Astrocyte (in vitro differentiated cells and primary cell): Measurements from ENCODE around the gene DSTN. TPM values are rescaled to one million over a fixed set of nuclear protein-coding genes. Genes with fewer than 3 reads are reported as not detected.

Experiments used
- DNase-seq: peaks from one replicate; pipeline ENCODE4 v3.0.0-alpha.2; 2010; ENCODE audit warnings: low read depth
- FAIRE-seq: peaks from 2 replicates; lab custom pipeline; 2011; peaks lifted over from hg19 to GRCh38; lab: Jason Lieb, UNC
- H2AFZ ChIP-seq: 2 replicates; pipeline ENCODE4 v1.6.0; 2012; ENCODE audit warnings: low read depth, low read length, inconsistent platforms
- H3K27ac ChIP-seq: 2 replicates; pipeline ENCODE4 v1.5.1; 2011; ENCODE audit warnings: low read depth, low read length, inconsistent platforms
- H3K27me3 ChIP-seq: 2 replicates; pipeline ENCODE4 v1.6.0; 2011; ENCODE audit warnings: low read length, inconsistent platforms; ENCODE audit not compliant: insufficient read depth
- H3K36me3 ChIP-seq: 2 replicates; pipeline ENCODE4 v1.5.1; 2011; ENCODE audit warnings: low read length, inconsistent platforms; ENCODE audit not compliant: insufficient read depth
- H3K4me1 ChIP-seq: 2 replicates; pipeline ENCODE4 v1.5.1; 2011; ENCODE audit warnings: low read length, inconsistent platforms; ENCODE audit not compliant: insufficient read depth
- H3K4me2 ChIP-seq: 2 replicates; pipeline ENCODE4 v1.6.0; 2012; ENCODE audit warnings: low read length, inconsistent platforms
- H3K4me3 ChIP-seq: 2 replicates; pipeline ENCODE4 v1.5.1; 2011; ENCODE audit warnings: low read depth, mild to moderate bottlenecking, low read length, inconsistent platforms; ENCODE audit not compliant: insufficient read depth
- H3K79me2 ChIP-seq: 2 replicates; pipeline ENCODE4 v1.6.0; 2012; ENCODE audit warnings: mild to moderate bottlenecking, low read length, inconsistent platforms; ENCODE audit not compliant: insufficient read depth
- H3K9ac ChIP-seq: 2 replicates; pipeline ENCODE4 v1.6.0; 2012; ENCODE audit warnings: mild to moderate bottlenecking, low read length, inconsistent platforms
- H3K9me3 ChIP-seq: 2 replicates; pipeline ENCODE4 v1.5.1; 2012; ENCODE audit warnings: low read depth, mild to moderate bottlenecking, low read length, inconsistent platforms; ENCODE audit not compliant: insufficient read depth
- H4K20me1 ChIP-seq: 2 replicates; pipeline ENCODE4 v1.6.0; 2012; ENCODE audit warnings: low read length, inconsistent platforms; ENCODE audit not compliant: insufficient read depth
- H3K27ac Mint-ChIP-seq: one replicate; pipeline ENCODE4 v1.8.0; 2021; ENCODE audit warnings: mild to moderate bottlenecking, mixed read lengths; ENCODE audit not compliant: unreplicated experiment
- H3K27me3 Mint-ChIP-seq: one replicate; pipeline ENCODE4 v1.8.0; 2021; ENCODE audit warnings: low read depth, mixed read lengths; ENCODE audit not compliant: unreplicated experiment
- H3K36me3 Mint-ChIP-seq: one replicate; pipeline ENCODE4 v1.8.0; 2021; ENCODE audit warnings: low read depth, mixed read lengths; ENCODE audit not compliant: unreplicated experiment
- H3K4me1 Mint-ChIP-seq: one replicate; pipeline ENCODE4 v1.8.0; 2021; ENCODE audit warnings: low read depth, mixed read lengths; ENCODE audit not compliant: unreplicated experiment
- H3K4me3 Mint-ChIP-seq: one replicate; pipeline ENCODE4 v1.8.0; 2021; ENCODE audit warnings: mild to moderate bottlenecking, moderate library complexity, mixed read lengths; ENCODE audit not compliant: unreplicated experiment
- H3K9me3 Mint-ChIP-seq: one replicate; pipeline ENCODE4 v1.8.0; 2021; ENCODE audit warnings: mild to moderate bottlenecking, mixed read lengths; ENCODE audit not compliant: unreplicated experiment
- EZH2 ChIP-seq: IDR thresholded peaks from 2 replicates; pipeline ENCODE4 v1.6.1; 2012; ENCODE audit warnings: mild to moderate bottlenecking, low read length, inconsistent platforms; ENCODE audit not compliant: insufficient read depth
- total RNA-seq: library from RNA; stranded (reverse); gene quantifications from 2 replicates; pipeline ENCODE4 v1.2.1, GENCODE V29; 2021
- TF ChIP-seq, protein P1 (sequence below): IDR thresholded peaks from 2 replicates; pipeline ENCODE4 v1.5.1; 2011; ENCODE audit warnings: low read depth, mild to moderate bottlenecking, inconsistent platforms, low read length, moderate library complexity; ENCODE audit not compliant: insufficient read depth

DSTN gene
- total RNA-seq, 1 donor from 2014 or later, result 552 TPM

GRCh38 chr20:17640146-17640874 lies 70.4 kb downstream of the DSTN start:
- peaks cover 97% of the 10 kb centered on the region for H3K79me2 ChIP-seq
- peaks cover 20% of the 10 kb centered on the region for H3K4me1 Mint-ChIP-seq
- H3K27ac Mint-ChIP-seq, result no peak overlapping the region

GRCh38 chr20:17640875-17641378 lies 71.1 kb downstream of the DSTN start:
- TF ChIP-seq, protein P1, sequence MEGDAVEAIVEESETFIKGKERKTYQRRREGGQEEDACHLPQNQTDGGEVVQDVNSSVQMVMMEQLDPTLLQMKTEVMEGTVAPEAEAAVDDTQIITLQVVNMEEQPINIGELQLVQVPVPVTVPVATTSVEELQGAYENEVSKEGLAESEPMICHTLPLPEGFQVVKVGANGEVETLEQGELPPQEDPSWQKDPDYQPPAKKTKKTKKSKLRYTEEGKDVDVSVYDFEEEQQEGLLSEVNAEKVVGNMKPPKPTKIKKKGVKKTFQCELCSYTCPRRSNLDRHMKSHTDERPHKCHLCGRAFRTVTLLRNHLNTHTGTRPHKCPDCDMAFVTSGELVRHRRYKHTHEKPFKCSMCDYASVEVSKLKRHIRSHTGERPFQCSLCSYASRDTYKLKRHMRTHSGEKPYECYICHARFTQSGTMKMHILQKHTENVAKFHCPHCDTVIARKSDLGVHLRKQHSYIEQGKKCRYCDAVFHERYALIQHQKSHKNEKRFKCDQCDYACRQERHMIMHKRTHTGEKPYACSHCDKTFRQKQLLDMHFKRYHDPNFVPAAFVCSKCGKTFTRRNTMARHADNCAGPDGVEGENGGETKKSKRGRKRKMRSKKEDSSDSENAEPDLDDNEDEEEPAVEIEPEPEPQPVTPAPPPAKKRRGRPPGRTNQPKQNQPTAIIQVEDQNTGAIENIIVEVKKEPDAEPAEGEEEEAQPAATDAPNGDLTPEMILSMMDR, result no peak
- no peak for TF ChIP-seq EZH2
- Histone ChIP-seq H3K79me2 (peaks cover 97% of the 10 kb centered on the region), H3K4me2 (no peak overlapping the region), H3K36me3 (peaks cover 39% of the 10 kb centered on the region), H3K27ac (no peak overlapping the region), H3K27me3 (no peaks in the 10 kb centered on the region), H2AFZ (no peak overlapping the region), H3K4me1 (peaks cover 16% of the 10 kb centered on the region), H3K9ac (no peak overlapping the region), H3K4me3 (no peak overlapping the region), H4K20me1 (peaks cover 100% of the 10 kb centered on the region), H3K9me3 (no peaks in the 10 kb centered on the region)
- Mint-ChIP-seq H3K36me3 (peaks cover 9% of the 10 kb centered on the region), H3K4me1 (peaks cover 14% of the 10 kb centered on the region), H3K27ac (no peak overlapping the region), H3K4me3 (no peak overlapping the region), H3K27me3 (no peaks in the 10 kb centered on the region), H3K9me3 (no peaks in the 10 kb centered on the region)
- no peak for FAIRE-seq
- DNase-seq, result no peak

More at GRCh38 chr20:17640146-17640874, 70.4 kb downstream of the DSTN start:
- Histone ChIP-seq H3K4me2 (no peak overlapping the region), H3K27me3 (no peaks in the 10 kb centered on the region), H3K9ac (no peak overlapping the region), H3K4me3 (no peak overlapping the region), H2AFZ (no peak overlapping the region), H4K20me1 (peaks cover 100% of the 10 kb centered on the region), H3K9me3 (no peaks in the 10 kb centered on the region), H3K27ac (no peak overlapping the region), H3K36me3 (peaks cover 40% of the 10 kb centered on the region), H3K4me1 (peaks cover 16% of the 10 kb centered on the region)
- TF ChIP-seq, protein P1, result no peak
- no peak for TF ChIP-seq EZH2
- H3K4me3 Mint-ChIP-seq, result no peak overlapping the region
- no peaks in the 10 kb centered on the region for H3K27me3 Mint-ChIP-seq
- peaks cover 12% of the 10 kb centered on the region for H3K36me3 Mint-ChIP-seq
- FAIRE-seq, result no peak
- no peak for DNase-seq
- no peaks in the 10 kb centered on the region for H3K9me3 Mint-ChIP-seq

DNA sequence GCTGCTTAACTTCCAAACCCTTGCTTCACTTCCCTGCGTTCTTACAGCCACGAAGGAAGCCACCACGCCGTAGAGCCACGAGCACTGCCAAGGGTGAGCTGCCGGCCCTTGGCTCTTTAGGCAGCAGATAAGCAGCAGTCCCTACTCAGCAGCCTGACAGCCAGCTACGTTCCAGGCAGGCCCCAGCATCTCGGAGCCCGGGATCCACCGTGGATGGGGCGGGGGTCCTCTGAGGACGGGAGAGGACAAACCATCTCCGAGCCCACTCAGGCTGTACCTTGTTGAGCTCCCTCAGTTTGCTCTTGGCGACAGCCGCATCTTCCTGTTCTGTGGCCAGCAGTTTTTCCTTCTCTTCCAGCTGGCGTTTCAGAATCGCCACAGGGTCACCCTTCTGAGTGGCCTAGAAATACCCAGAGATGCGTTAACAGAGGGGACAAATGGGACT lies 71.7 kb downstream of the DSTN start:
- no peaks in the 10 kb centered on the region for H3K9me3 Mint-ChIP-seq
- no peak overlapping the region for H3K27ac Mint-ChIP-seq
- peaks cover 6% of the 10 kb centered on the region for H3K36me3 Mint-ChIP-seq
- peaks cover 97% of the 10 kb centered on the region for H3K79me2 ChIP-seq
- no peaks in the 10 kb centered on the region for H3K27me3 ChIP-seq
- no peak overlapping the region for H3K9ac ChIP-seq
- no peak overlapping the region for H3K4me2 ChIP-seq
- DNase-seq, result no peak
- peaks cover 33% of the 10 kb centered on the region for H3K36me3 ChIP-seq
- TF ChIP-seq EZH2, result no peak
- TF ChIP-seq, protein P1, result no peak
- H3K9me3 ChIP-seq, result no peaks in the 10 kb centered on the region
- no peak overlapping the region for H3K4me3 ChIP-seq
- H3K4me1 ChIP-seq, result peaks cover 16% of the 10 kb centered on the region
- H3K4me3 Mint-ChIP-seq, result no peak overlapping the region
- no peak for FAIRE-seq
- H3K27ac ChIP-seq, result no peak overlapping the region
- peaks cover 11% of the 10 kb centered on the region for H3K4me1 Mint-ChIP-seq
- H2AFZ ChIP-seq, result no peak overlapping the region
- H3K27me3 Mint-ChIP-seq, result no peaks in the 10 kb centered on the region
- H4K20me1 ChIP-seq, result peaks cover 100% of the 10 kb centered on the region
